GM12875 (cell line): ENCODE results near the gene ACSF3.

ENCODE experiments used
- H3K4me3 ChIP-seq: one replicate; pipeline ENCODE4 v1.5.1; 2011; ENCODE audit warnings: low read depth, low read length, control low read depth
- CTCF ChIP-seq: IDR thresholded peaks from 2 replicates; pipeline ENCODE4 v1.5.1; 2011; ENCODE audit warnings: low read depth, mild to moderate bottlenecking, control low read depth, inconsistent platforms, low read length, moderate library complexity, borderline replicate concordance; ENCODE audit not compliant: insufficient read depth

The ACSF3 gene

DNA sequence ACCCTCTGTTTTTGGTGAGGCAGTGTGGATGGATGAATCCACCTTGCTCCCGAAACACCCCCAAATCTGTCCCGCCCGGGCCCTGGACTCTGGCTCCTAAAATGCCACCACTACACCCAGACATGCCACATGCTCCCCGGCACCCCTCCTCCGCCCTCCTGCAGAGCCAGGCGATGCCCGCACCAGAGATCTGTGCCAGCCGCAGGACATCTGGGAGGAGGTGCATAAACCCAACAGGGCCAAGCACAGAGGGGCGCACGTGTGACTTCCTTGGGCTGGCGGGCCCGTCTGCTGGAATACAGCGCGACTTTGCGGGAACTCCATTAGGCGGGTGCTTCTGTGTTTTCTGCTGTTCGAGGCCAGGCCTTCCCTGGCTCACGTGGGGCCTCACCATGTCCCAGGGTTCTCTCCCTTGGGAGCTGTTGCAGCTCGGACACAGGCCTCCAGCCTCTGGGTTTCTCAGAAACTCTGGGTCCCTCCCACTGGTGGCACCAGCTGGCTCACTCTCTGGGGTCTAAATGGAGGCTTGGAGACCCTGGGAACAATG is 14.1 kb upstream of the ACSF3 start:
- TF ChIP-seq CTCF, result no peak
- H3K4me3 ChIP-seq, result no peak overlapping the region

- no peak overlapping the region for H3K4me3 ChIP-seq
- no peak for TF ChIP-seq CTCF
Observed at GRCh38 chr16:89080196-89080853, 13.3 kb upstream of the ACSF3 start.

DNA sequence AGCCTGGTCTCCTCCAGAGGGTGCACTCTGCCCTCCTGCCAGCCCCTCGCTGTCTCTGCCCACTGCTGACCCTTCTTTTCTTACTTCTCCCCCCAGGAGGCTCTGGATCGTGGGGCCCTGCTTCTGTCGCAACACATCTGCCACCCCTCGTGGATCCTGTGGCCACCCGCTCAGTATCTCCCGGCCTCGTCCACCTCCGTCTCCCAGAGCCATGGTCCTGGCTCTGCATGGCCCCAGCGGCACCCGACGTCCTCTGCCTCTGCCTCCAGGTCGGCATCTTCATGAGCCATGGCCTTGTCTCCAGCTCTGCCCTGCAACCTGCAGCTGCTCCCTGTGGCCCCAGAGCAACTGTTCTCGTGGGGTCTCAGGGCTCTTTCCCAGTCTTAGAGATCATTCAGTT is 12.1 kb upstream of the ACSF3 start:
- H3K4me3 ChIP-seq, result no peak overlapping the region
- TF ChIP-seq CTCF, result no peak

GRCh38 chr16:89084411-89084810 is 9.2 kb upstream of the ACSF3 start:
- TF ChIP-seq CTCF, result no peak
- H3K4me3 ChIP-seq, result no peak overlapping the region

- H3K4me3 ChIP-seq, result no peak overlapping the region
- TF ChIP-seq CTCF, result no peak
Observed at GRCh38 chr16:89084814-89085612, 8.6 kb upstream of the ACSF3 start.

DNA sequence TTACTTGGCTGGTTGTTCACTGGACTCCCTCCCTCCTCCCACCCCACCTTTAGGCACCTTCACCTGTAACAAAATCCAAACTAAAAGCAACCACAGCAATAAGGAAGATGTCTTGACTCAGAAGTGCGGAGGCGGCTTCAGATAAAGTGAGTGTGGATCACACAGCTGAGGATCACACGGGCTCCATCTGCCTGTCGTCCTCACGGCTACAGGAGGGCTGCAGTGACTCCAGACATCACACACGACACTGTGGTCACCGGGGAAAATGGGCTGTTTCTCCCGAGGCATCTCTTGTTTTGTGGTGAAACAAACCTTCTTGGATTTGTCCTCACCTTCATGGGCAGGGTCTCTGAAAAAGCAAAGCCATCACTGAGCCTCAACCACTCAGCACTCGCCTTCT is 7.9 kb upstream of the ACSF3 start:
- TF ChIP-seq CTCF, result no peak
- H3K4me3 ChIP-seq, result no peak overlapping the region
